Kidney (tissue), 14 donors: ENCODE measurements around the gene HOXB7. TPM values are rescaled to one million over a fixed set of nuclear protein-coding genes. Genes with fewer than 3 reads are reported as not detected.

Source experiments
- DNase-seq, 5 donors: peaks; one replicate each; pipeline ENCODE4 v3.0.0-alpha.2; 2013 to 2020
- FAIRE-seq: peaks from 2 replicates; lab custom pipeline; 2012; peaks lifted over from hg19 to GRCh38; lab: Jason Lieb, UNC
- H3K27ac ChIP-seq, 2 donors: one replicate each; pipeline ENCODE4 v1.7.0; 2013; ENCODE audit warnings: low read depth in 2 of 2, low read length in 2 of 2, inconsistent platforms in 1 of 2
- H3K27me3 ChIP-seq: one replicate; pipeline ENCODE4 v1.7.1; 2013; ENCODE audit warnings: low read length, inconsistent platforms; ENCODE audit not compliant: control insufficient read depth, insufficient read depth
- H3K36me3 ChIP-seq, 3 donors: one replicate each; pipeline versions ENCODE4 v1.7.0 to v1.7.1; 2013; ENCODE audit warnings: low read length in 3 of 3, control low read depth in 1 of 3, inconsistent platforms in 1 of 3; ENCODE audit not compliant: insufficient read depth in 3 of 3, control insufficient read depth in 2 of 3
- H3K4me1 ChIP-seq, 3 donors: one replicate each; pipeline versions ENCODE4 v1.7.0 to v1.7.1; 2013; ENCODE audit warnings: low read length in 3 of 3, inconsistent platforms in 1 of 3, low read depth in 1 of 3; ENCODE audit not compliant: control insufficient read depth in 2 of 3, insufficient read depth in 2 of 3
- H3K4me3 ChIP-seq, 3 donors: one replicate each; pipeline versions ENCODE4 v1.7.0 to v1.8.1; 2013; ENCODE audit warnings: low read length in 3 of 3, control low read depth in 1 of 3, inconsistent platforms in 1 of 3
- H3K9ac ChIP-seq, 3 donors: one replicate each; pipeline versions ENCODE4 v1.7.0 to v1.7.1; 2013; ENCODE audit warnings: low read length in 3 of 3, control low read depth in 1 of 3, inconsistent platforms in 1 of 3
- H3K9me3 ChIP-seq, 3 donors: one replicate each; pipeline versions ENCODE4 v1.7.0 to v1.7.1; 2013; ENCODE audit warnings: low read length in 3 of 3, control low read depth in 1 of 3, inconsistent platforms in 1 of 3; ENCODE audit not compliant: control insufficient read depth in 2 of 3, insufficient read depth in 1 of 3
- CTCF ChIP-seq: IDR thresholded peaks from 3 replicates; pipeline ENCODE4 v1.5.1; 2012; ENCODE audit warnings: mild to moderate bottlenecking, moderate library complexity, borderline replicate concordance; ENCODE audit not compliant: insufficient read depth; ENCODE audit errors: extremely low read depth
- intact Hi-C: fragments of 100-400 bp; cut with DNase I; formaldehyde crosslinking; loops from one replicate; pipeline ENCODE4 v1.11.1; 2022
- polyA plus RNA-seq: library from polyadenylated mRNA; stranded (reverse); fragments of 350-450 nt; fragmentation: Illumina TruSeq; extraction: RNeasy Lipid Tissue Mini Kit (QIAGEN cat#74804); gene quantifications from one replicate; pipeline ENCODE4 v1.2.3, GENCODE V29; 2014; ENCODE audit warnings: low read depth, low replicate concordance; ENCODE audit not compliant: insufficient read depth
- total RNA-seq: library from RNA; stranded (reverse); fragmentation: NEBNext Ultra II Directional; extraction: Animal tissue kit (Norgen Biotek cat#: 25700); gene quantifications from one replicate; pipeline ENCODE4 v1.2.1, GENCODE V29; 2021
- donor health status: control.
- donor health status: control.
- donor health status: control.
- donor health status: control.
- donor health status: control.
- donor health status: DM: yes; HTN: yes; CAD: no.
- donor health status: Normal renal cell carcinoma (clear cell type).

Gene HOXB7
- total and polyA plus RNA-seq, 2 donors from 2014 or later, result 45.4 to 49.6 TPM

GRCh38 chr17:48577946-48578615, 32.7 kb downstream of the HOXB7 start, which contains the start of gene HOXB4:
Gene HOXB4, minus strand, starts transcription at chr17:48578350. Its CDS starts 31 bp downstream, at chr17:48578319.
- peak within 1 kb of the TSS; percentile 37 to 91 (median 44) for H3K9ac ChIP-seq
- peak within 1 kb of the TSS; percentile 68 to 77 (median 71) for H3K4me3 ChIP-seq
- H3K4me1 ChIP-seq, result peaks cover 2 to 19% (median 5%) of the 10 kb centered on the region in 3 donors
- no peaks in the 10 kb centered on the region for H3K36me3 ChIP-seq
- peak within 1 kb of the TSS; percentile 95 to 97 for H3K27ac ChIP-seq
- no peaks in the 10 kb centered on the region for H3K27me3 ChIP-seq
- intact Hi-C loops, result loop anchor here (5.0 kb wide), 1 partner anchor 36 kb away; no protein-coding TSS in a partner anchor
- DNase-seq, result peak; percentile 93 to 95 (median 94)
- TF ChIP-seq CTCF, result no peak
- no peak for FAIRE-seq
- H3K9me3 ChIP-seq, result no peaks in the 10 kb centered on the region

GRCh38 chr17:48577330-48577945, 33.4 kb downstream of the HOXB7 start:
- Histone ChIP-seq H3K4me3 (peak overlapping the region; percentile 51 to 77 (median 55)), H3K36me3 (no peaks in the 10 kb centered on the region), H3K4me1 (peaks cover under 1 to 21% (median 5%) of the 10 kb centered on the region in 3 donors), H3K9me3 (no peaks in the 10 kb centered on the region), H3K9ac (peak overlapping the region; percentile 15 to 75 (median 39)), H3K27ac (peak overlapping the region; percentile 91 to 97), H3K27me3 (no peaks in the 10 kb centered on the region)
- intact Hi-C loops, result loop anchor here (5.0 kb wide), 1 partner anchor 35 kb away; no protein-coding TSS in a partner anchor
- no peak for TF ChIP-seq CTCF
- no peak for FAIRE-seq
- DNase-seq, result peak; percentile 82 to 99 (median 98)

GRCh38 chr17:48576479-48577309, 34.1 kb downstream of the HOXB7 start:
- intact Hi-C loops, result loop anchor here (5.0 kb wide), 1 partner anchor 34 kb away; no protein-coding TSS in a partner anchor
- peaks cover 6 to 23% (median 9%) of the 10 kb centered on the region in 3 donors for H3K4me1 ChIP-seq
- FAIRE-seq, result no peak

More at GRCh38 chr17:48576479-48577309, 34.1 kb downstream of the HOXB7 start:
- Histone ChIP-seq H3K36me3 (no peaks in the 10 kb centered on the region), H3K9me3 (no peaks in the 10 kb centered on the region), H3K27ac (peak overlapping the region; percentile 91 to 97), H3K4me3 (peak overlapping the region; percentile 51 to 77 (median 55)), H3K27me3 (no peaks in the 10 kb centered on the region), H3K9ac (peak overlapping the region; percentile 33 to 82 (median 39))
- peak in 4 of 5 donors; percentile 71 to 87 (median 82) for DNase-seq
- no peak for TF ChIP-seq CTCF
